Epidermal melanocyte (primary cell): ENCODE data around the gene TMEM14A.

Experiments
- DNase-seq: peaks from one replicate; pipeline ENCODE4 v3.0.0; 2011; ENCODE audit warnings: low spot score; ENCODE audit not compliant: insufficient read length

TMEM14A gene

GRCh38 chr6:52734072-52734471, 63.2 kb downstream of the TMEM14A start:
- DNase-seq = no peak

GRCh38 chr6:52735071-52735470, 64.2 kb downstream of the TMEM14A start:
- no peak for DNase-seq

GRCh38 chr6:52736145-52736544, 65.2 kb downstream of the TMEM14A start:
- DNase-seq = no peak
